Measurements from ENCODE around the gene KCTD1. TPM values are rescaled to one million over a fixed set of nuclear protein-coding genes. Genes with fewer than 3 reads are reported as not detected.

The KCTD1 gene
- total and polyA plus RNA-seq, 2 donors (not counting 1 experiment from before 2014, with no cell fraction given), result 2.3 to 5.0 TPM

GRCh38 chr18:26540043-26540628 lies 8.2 kb downstream of the KCTD1 start:
- Mint-ChIP-seq H3K4me1 (peaks cover 7% of the 10 kb centered on the region), H3K9me3 (ENCODE audit: insufficient read depth) (no peaks in the 10 kb centered on the region), H3K4me3 (no peak overlapping the region), H3K27ac (no peak overlapping the region), H3K27me3 (no peaks in the 10 kb centered on the region)
- Histone ChIP-seq H3K27me3 (replicated peaks in 1 of 4; ENCODE audit: control extremely low read depth in 1 of 4, control insufficient read depth in 3 of 4, insufficient read depth in 4 of 4, low read length in 3 of 4) (no peaks in the 10 kb centered on the region), H3K4me2 (replicated peaks; ENCODE audit: low read depth, low read length, poor library complexity, severe bottlenecking) (no peak overlapping the region), H3K36me3 (replicated peaks in 1 of 2; ENCODE audit: control extremely low read depth in 1 of 2, control insufficient read depth in 1 of 2, extremely low read depth in 1 of 2, insufficient read depth in 2 of 2, low read length in 1 of 2) (no peaks in the 10 kb centered on the region), H3K27ac (ENCODE audit: low read length in 2 of 2) (no peak overlapping the region), H3K9ac (ENCODE audit: low read length) (no peak overlapping the region), H4K20me1 (ENCODE audit: control insufficient read depth, insufficient read depth, low read length, poor library complexity, severe bottlenecking) (no peaks in the 10 kb centered on the region), H2AFZ (ENCODE audit: insufficient read depth, low read depth, low read length, poor library complexity, severe bottlenecking) (no peak overlapping the region), H3K4me3 (ENCODE audit: control extremely low read depth in 1 of 5, extremely low read depth in 1 of 5, insufficient read depth in 1 of 5, low read depth in 2 of 5, low read length in 4 of 5) (no peak overlapping the region), H3K9me3 (ENCODE audit: control extremely low read depth in 1 of 3, control insufficient read depth in 2 of 3, insufficient read depth in 1 of 3, low read length in 2 of 3) (no peaks in the 10 kb centered on the region), H3K79me2 (ENCODE audit: control insufficient read depth, insufficient read depth, low read length) (no peaks in the 10 kb centered on the region), H3K4me1 (ENCODE audit: control insufficient read depth in 2 of 2, insufficient read depth in 2 of 2, low read length in 2 of 2) (no peaks in the 10 kb centered on the region)
- TF ChIP-seq CTCF (IDR thresholded peaks at IDR 0.05) (no peak), EZH2 (IDR thresholded peaks at IDR 0.05; ENCODE audit: borderline replicate concordance, insufficient read depth, low read depth, low read length, poor library complexity, severe bottlenecking) (no peak)
- POLR2A ChIA-PET, result no interaction called here
- DNase-seq (no peak), ATAC-seq (ENCODE audit: low read depth) (no peak)
- 87% methylated on average over 5 of the region's 6 CpGs for WGBS (ENCODE audit: insufficient coverage)
- intact Hi-C loops (cut with micrococcal nuclease), result no loop called here
- CTCF ChIA-PET, result no interaction called here

DNA sequence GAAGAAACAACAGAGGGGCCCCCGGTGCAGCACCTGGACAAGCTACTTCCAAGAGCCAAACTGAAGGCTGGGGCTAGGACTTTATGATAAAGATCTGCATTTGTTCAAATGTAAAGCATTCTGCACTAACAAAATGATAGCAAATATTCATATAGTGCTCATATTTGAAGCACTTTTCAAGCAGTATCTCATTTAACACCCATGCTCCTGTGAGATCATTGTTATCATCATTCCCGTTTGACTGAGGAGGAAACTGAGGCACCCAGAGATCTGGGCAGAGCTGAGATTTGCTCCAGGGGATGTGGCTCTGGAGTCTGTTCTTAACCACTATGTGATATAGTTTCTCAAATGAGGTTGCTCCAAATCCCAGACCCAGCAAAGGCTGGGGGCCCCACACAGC lies 9.8 kb downstream of the KCTD1 start:
- H3K79me2 ChIP-seq (ENCODE audit: control insufficient read depth, insufficient read depth, low read length), result no peaks in the 10 kb centered on the region

More for the DNA sequence above, 9.8 kb downstream of the KCTD1 start:
- Histone ChIP-seq H3K9me3 (ENCODE audit: control extremely low read depth in 1 of 3, control insufficient read depth in 2 of 3, insufficient read depth in 1 of 3, low read length in 2 of 3) (no peaks in the 10 kb centered on the region), H2AFZ (ENCODE audit: insufficient read depth, low read depth, low read length, poor library complexity, severe bottlenecking) (no peak overlapping the region), H4K20me1 (ENCODE audit: control insufficient read depth, insufficient read depth, low read length, poor library complexity, severe bottlenecking) (no peaks in the 10 kb centered on the region), H3K4me1 (ENCODE audit: control insufficient read depth in 2 of 2, insufficient read depth in 2 of 2, low read length in 2 of 2) (no peaks in the 10 kb centered on the region), H3K9ac (ENCODE audit: low read length) (no peak overlapping the region), H3K27me3 (replicated peaks in 1 of 4; ENCODE audit: control extremely low read depth in 1 of 4, control insufficient read depth in 3 of 4, insufficient read depth in 4 of 4, low read length in 3 of 4) (no peaks in the 10 kb centered on the region), H3K27ac (ENCODE audit: low read length in 2 of 2) (no peak overlapping the region), H3K4me3 (ENCODE audit: control extremely low read depth in 1 of 5, extremely low read depth in 1 of 5, insufficient read depth in 1 of 5, low read depth in 2 of 5, low read length in 4 of 5) (no peak overlapping the region), H3K4me2 (replicated peaks; ENCODE audit: low read depth, low read length, poor library complexity, severe bottlenecking) (no peak overlapping the region), H3K36me3 (replicated peaks in 1 of 2; ENCODE audit: control extremely low read depth in 1 of 2, control insufficient read depth in 1 of 2, extremely low read depth in 1 of 2, insufficient read depth in 2 of 2, low read length in 1 of 2) (no peaks in the 10 kb centered on the region)
- CTCF ChIA-PET, result no interaction called here
- Mint-ChIP-seq H3K27me3 (no peaks in the 10 kb centered on the region), H3K4me1 (peaks cover 1% of the 10 kb centered on the region), H3K9me3 (ENCODE audit: insufficient read depth) (no peaks in the 10 kb centered on the region), H3K27ac (no peak overlapping the region), H3K4me3 (no peak overlapping the region)
- no peak for DNase-seq
- intact Hi-C loops (cut with micrococcal nuclease), result no loop called here
- POLR2A ChIA-PET, result no interaction called here
- 80% methylated on average over 1 of the region's 2 CpGs for whole genome bisulfite sequencing (ENCODE audit: insufficient coverage)
- ATAC-seq (ENCODE audit: low read depth), result no peak
- TF ChIP-seq CTCF (IDR thresholded peaks at IDR 0.05) (no peak), EZH2 (IDR thresholded peaks at IDR 0.05; ENCODE audit: borderline replicate concordance, insufficient read depth, low read depth, low read length, poor library complexity, severe bottlenecking) (no peak)

All from B cell (primary cell).